GM23248 (cell line): Measurements from ENCODE around the gene ZHX3.

Experiments used
- EZH2 ChIP-seq: fragments of 200-600 bp; sonication (generic); IDR thresholded peaks from 2 replicates; pipeline ENCODE4 v1.6.1; 2018; ENCODE audit warnings: antibody characterized with exemption, mild to moderate bottlenecking; ENCODE audit not compliant: insufficient read depth, poor library complexity, severe bottlenecking
- EZH2phosphoT487 ChIP-seq: fragments of 200-600 bp; sonication (generic); IDR thresholded peaks from 2 replicates; pipeline ENCODE4 v1.6.1; 2018; ENCODE audit warnings: antibody characterized with exemption, moderate library complexity, mild to moderate bottlenecking, low read depth; ENCODE audit not compliant: insufficient read depth

DNA sequence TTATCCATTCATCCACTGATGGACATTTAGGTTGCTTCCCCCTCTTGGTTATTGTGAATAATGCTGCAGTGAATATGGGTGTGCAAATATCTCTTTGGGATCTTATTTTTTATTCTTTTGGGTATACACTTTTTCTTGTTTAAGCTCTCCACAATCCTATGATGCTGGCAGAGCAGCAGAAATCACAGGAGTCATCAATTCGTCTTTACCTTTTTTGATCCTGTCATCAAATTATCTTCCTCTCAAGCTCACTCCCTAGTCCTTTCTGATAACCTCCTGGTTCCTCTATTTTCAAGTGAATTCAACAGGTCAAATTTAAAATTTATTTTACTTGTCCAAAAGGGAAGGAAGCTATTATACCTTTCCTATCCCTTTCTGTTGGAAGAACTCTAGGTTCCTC, 91.1 kb downstream of the ZHX3 start:
- TF ChIP-seq EZH2 = no peak
- TF ChIP-seq EZH2phosphoT487 = no peak
